Stimulated activated CD4-positive, alpha-beta T cell treated with anti-CD3 and anti-CD28 coated beads, Interleukin-1b, Interleukin-23, amount 100 ng/mL, for 1 hour (primary cell): ENCODE measurements around the gene CA6.
"Not testable (repeated sequence)": the region's sequence is repeated elsewhere in the genome, so short reads cannot be mapped to it uniquely, and the experiment has no call there.

Source experiments
- DNase-seq, 2 donors: peaks; one replicate each; pipeline ENCODE4 v3.0.0-alpha.2; 2020; ENCODE audit warnings: low read depth in 2 of 2

Gene CA6

DNA sequence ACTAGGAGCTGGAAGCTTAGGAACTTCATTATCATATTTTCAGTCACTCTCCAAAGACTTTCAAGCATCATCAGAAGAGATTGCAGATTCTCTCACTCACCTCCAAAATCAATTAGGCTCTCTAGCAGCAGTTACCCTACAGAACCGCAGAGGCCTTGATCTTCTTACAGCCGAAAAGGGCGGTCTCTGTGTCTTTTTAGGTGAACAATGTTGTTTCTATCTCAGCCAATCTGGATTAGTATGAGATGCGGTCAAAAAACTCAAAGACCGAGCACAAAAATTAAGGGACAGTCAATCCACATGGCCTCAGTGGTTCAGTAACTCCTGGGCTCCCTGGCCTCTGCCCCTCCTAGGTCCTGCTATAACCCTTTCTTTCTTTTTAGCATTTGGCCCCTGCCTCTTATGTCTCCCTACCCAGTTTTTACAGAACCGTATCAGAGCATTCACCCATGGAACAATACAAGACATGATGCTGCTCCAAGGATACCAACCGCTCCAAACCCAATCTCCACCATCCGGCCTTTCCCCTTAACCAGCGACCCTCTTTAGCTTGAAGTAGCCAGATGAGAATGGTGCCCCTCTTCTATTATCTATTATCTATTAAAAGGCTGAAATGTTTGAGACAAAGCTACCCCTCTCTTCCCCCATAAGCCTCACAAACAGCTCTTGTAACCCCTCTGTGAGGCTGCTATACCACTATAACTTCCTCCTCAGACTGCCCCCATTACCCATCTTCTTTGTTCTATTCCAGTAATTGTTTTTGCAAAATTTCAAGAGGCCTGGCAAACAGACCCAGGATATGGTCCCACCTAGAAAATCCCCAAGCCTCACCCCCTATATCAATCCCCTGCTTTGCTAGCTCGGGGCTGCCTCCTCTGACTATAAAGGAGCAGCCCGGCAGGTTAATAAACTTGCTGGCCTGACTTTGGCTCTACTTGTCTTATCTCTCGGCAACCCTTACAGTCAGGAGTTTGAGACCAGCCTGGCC is 18.7 kb upstream of the CA6 start:
- DNase-seq = no peak

DNA sequence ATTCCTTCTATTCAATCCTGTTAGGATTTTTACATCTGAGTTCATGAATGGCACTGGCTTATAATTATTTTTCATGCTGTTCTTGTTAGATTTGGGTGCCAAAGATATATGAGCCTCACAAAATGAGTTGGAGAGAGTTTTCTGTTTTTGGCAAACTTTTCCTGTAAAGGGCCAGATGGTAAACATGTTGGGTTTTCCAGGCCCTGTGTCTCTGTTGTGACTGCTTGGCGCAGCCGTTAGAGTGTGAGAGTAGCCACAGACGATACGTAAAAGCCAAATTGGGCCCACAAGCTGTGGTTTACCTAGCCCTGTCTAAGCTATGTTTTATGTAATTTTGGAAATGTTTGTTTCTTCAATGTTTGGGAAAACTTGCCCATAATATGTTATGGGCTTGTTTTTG is 15.6 kb upstream of the CA6 start:
- no peak for DNase-seq

DNA sequence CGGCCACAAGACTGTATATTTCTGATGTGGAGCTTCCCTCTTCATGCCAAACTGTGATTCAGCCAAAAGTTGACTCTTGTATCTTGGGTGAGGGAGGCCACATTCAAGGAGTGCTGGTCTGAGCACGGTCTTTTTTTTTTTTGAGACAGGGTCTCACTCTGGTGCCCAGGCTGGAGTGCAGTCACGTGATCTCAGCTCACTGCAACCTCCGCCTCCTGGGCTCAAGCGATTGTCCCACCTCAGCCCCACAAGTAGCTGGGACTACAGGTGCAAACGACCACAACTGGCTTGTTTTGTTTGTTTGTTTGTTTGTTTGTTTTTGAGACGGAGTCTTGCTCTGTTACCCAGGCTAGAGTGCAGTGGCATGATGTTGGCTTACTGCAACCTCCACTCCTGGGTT is 8.6 kb upstream of the CA6 start:
- not testable (repeated sequence) for DNase-seq

DNA sequence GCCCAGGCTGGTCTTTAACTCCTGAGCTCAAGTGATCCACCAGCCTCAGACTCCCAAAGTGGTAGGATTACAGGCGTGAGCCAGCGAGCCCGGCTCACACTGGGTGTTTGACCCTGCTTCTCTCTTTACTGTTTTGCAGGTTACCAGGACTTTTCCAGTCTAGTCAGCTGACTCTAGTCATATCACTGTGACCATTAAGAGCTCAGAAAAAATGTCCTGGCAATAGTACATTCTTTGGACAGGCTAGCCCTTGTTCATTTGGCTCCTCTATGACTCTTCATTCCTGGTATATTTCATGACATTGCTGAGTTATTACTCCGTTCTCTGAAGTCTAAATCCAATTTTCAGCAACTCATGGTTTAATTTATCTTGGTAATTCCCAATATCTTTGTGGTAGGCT is 8.0 kb upstream of the CA6 start:
- no peak for DNase-seq

DNA sequence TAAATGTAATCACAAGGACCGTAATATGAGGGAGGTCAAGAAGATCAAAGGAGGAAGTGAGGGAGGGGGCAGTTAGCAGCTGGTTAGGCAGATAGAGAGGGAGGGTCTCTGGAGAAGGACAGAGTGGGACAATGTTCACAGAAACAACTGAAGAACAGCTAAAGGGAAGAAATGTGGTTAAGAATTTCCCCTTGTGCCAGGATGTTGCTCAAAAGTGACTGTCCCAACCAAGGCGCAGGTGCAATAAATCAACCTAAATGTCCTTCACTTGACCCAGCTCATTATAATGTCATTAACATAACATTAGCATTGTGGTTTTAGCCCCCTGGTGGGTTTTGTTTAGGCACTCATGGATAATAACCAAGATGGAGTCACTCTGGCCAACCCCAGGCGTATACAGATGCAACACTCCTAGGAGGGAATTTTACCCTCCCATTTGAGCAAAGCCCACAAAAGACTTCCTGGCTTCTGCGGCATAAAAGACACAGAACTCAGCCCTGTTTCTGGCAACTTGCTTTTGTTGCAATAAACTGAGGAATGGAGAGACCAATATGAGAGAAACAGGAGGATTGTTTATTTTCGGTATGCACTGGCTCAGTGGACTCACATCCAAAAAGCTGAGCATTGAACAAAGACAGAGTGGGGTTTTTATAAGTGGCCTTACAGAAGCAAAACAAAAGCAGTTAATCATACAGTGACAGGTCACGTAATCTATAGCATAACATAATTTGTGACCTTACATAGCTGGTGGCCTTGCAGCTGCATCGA is 7.3 kb upstream of the CA6 start:
- DNase-seq = no peak

DNA sequence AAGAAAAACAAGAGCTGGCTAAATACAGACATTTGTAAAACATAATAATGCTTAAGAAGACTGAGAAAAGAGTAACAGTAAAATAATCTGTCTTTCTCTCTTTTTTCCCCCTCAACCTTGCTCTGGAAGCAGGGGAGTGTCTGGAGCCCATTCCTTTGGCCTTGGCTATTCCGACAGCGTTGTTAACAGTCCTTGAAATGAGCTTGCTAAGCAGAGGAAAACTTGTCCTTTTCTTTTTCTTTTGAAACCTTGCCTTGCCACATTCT is 6.7 kb upstream of the CA6 start:
- no peak for DNase-seq

DNA sequence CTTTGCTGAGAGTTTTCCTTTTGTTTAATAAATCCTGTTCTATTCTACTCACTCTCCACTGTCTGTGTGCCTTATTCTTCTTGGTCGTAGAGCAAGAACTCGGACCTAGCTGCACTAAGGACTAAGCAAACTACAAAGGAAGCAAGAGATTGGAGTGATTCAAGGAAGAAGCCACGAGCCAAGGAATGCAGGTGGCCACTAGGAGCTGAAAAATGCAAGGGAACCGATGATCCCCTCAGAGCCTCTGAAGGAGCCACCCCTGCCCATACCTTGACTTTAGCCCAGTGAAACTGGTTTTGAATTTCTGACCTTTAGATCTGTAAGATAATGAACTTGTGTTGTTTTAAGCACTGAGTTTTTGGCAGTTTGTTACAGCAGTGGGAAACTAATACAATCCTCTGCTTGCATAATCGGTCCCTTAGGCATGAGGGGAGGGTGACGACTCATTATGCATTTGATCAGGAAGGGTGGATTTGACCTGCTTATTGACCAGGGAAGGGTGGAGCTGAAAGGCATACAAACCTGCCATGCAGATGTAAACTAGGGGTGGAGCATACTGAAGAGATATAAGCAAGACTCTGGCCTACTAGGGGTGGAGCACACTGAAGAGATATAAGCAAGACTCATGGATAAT is 6.2 kb upstream of the CA6 start:
- no peak for DNase-seq

DNA sequence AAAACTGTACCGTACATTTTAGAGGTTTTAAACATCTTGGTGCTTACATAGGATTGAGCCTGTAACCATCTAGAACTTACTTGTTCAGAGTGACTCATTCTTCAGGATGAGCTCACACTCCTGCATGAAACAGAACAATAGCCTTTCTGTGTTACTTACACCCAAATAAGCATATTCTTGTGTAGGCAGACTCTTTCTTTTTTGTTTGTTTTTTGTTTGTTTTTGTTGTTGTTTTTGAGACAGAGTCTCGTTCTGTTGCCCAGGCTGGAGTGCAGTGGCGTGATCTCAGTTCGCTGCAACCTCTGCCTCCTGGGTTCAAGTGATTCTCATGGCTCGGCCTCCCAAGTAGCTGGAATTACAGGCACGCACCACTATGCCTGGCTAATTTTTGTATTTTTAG is 3.8 kb upstream of the CA6 start:
- no peak for DNase-seq

DNA sequence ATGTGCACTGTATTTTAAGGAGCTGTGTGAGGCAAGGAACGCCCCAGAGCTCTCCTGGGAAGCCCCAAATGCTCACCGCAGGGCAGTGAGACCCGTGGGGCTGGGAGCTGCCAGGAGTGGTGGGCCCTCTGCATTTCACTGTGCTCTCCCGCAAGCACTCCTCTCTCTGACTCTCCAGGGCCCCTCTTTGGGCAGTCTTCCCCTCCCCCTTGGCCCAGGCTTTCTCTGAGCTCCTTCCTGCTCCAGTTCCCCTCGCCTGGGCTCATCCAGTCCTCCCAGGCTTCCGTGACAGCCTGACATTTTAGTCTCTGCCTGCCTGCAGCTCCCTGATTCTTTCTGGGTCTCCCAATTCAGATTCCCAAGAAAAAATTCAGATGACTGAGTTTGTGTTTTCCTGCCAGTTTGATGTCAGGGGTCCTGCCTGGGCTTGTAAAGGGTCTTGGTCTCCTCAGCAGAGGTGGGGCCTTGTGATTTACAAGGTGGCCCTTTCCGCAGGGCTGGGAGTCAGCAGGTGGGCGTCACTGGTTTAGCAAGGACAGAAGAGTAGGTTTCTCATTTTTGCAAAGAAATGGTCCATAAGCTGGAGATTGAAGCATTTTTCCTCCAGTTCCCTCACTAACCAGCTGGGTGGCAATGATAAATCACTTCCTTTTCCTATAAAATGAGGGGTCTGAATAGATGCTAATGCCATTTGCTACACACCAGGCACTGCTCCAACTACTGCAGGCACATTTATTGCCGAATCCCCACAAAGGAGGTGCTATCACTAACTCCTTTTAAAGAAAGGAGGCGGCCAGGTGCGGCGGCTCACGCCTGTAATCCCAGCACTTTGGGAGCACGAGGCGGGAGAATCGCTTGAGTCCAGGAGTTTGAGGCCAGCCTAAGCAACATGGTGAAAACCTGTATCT is 1.9 kb upstream of the CA6 start:
- DNase-seq = no peak

DNA sequence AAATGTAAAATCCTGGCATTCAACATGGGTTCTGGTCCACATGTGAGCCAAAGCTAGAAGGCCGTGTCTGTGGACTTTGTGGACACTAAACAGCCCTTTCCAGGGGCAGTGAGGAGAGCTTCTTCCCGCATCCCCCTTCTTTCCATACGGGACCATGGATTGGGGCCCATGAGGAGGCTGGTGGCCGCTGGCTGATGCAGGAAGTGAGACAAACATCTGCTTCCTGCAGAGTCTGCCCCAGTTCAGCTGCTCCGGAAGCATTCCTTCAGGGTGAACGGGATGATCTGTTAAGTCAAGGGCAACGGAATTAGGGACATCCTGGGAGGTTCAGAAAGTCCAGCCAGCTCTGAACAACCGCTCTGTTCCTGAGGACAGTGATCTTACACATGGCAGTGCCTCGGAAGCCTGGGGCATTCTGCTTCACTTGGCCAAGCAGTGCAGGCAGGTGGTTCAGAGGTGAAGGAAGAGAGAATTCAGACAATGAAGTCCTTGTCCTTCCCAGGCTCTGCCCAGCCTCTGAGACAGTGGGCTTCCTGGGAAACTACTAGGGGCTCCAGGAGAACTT is 1.5 kb downstream of the CA6 start:
- no peak for DNase-seq

DNA sequence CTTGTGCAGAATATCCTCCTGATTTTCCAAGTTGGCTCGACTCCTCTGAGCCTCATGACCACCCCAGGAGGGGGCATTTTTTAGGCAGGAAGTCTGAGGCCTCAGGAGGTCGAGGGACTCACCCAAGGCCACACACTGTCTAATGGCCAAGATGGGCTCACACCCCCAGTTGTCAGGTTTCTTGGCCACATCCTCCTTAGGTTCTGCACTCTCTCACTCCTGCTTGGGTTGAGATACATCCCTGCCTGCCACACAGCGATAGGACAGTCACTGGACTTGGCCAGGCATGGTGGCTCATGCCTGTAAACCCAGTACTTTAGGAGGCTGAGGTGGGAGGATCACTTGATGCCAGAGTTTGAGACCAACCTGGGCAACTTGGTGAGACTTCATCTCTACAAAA is 4.6 kb downstream of the CA6 start:
- no peak for DNase-seq

DNA sequence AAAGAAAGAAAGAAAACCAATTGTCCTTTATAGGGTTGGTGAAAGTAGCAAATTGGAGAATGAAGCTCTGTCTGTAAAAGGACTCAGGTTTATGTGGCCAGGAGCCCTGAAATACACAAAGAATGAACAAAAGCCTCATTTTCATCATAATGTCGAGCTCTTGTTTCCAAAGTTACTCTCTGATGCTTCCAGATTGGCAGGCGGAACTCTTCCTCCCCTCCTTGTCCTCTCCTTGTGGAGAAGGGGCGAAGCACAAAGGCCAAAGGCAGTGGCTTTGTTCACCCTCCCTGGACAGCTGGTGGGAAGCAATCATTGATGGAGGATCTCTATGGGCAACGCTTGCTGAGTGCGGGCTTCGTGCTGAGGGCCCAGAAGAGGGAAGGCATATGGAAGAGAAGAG is 5.6 kb downstream of the CA6 start:
- no peak for DNase-seq

DNA sequence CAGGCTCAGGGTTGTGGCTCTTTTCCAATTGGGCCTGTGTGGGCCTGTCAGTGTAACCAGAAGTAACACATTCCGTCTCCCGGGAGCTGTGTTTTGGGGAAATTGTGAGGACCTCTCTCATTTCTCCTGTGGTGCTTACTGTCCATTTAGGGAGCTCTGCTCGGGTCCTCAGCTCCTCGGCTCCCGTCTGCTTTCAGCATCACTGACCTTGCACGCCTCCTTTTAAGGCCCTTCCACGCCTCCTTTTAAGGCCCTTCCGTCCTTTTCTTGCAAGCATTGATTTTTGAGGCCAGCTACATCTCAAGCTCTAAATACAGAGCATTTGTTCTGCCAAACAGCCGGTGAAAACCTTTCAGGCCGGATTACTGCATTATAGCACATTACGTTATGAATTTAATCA is 9.7 kb downstream of the CA6 start:
- no peak for DNase-seq

DNA sequence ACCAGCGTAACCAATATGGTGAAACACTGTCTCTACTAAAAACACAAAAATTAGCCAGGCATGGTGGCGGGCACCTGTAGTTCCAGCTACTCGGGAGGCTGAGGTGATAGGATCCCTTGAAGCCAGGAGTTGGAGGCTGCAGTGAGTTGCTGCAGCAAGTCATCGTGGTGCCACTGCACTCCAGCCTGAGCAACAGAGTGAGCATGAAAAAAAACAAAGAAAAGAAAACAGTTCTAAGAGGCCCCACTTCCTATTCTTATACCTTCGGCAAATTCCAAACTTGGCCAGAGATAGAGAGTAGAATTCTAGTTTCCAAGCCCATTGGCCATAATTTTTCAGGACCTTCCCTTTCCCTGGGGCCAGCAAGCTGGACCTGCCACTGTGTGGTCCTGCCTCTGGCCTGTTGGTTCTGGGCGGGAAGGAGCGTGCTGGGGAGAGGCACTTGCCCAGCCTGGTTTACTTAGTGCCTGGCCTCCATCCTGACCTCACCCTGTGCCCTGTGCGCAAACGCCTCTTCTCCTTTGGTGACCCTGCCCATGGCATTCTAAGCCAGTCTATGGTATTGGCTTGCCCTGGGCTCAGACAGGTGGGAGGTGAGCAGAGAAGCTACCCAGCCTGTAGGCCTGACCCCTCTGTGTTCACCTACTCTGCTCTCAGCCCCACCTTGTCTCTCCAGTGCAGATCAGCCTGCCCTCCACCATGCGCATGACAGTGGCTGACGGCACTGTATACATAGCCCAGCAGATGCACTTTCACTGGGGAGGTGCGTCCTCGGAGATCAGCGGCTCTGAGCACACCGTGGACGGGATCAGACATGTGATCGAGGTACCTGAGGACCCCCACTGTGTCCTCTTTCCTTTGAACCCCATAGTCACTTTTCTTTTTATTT is 11.0 kb downstream of the CA6 start:
- DNase-seq = no peak

DNA sequence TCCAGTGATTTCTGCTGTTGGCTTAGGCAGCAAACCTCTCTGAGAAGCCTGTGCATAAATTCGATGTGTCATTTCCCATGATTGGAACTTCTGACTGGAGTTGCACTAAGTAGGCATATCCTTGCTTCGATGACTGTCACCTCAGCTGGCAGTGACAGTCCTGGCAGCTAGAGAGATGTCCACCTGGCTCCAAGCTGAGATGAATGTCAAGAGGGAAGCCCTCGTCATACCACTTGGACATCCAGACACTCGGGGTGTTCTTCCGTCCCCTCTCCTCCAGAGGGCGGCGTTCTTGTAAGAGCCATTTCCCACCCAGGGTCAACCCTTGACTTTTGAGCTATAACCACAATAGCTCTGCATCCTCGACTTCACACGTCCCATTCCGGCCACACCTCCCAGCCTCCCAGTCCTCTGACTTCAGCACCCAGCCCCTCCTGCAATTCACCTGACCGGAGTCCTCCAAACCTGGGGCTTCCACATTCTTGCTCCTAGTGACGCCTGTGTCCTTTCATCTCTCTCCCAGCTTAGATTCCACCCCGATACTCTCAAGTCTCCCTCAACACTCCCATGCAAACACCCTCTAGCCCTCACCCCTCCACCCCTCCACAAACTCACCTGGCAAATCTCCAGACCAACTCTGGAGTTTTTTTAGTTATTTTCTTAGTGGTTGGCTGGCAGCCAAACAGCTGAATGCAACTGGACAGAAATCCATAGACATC is 17.3 kb downstream of the CA6 start:
- DNase-seq = no peak

DNA sequence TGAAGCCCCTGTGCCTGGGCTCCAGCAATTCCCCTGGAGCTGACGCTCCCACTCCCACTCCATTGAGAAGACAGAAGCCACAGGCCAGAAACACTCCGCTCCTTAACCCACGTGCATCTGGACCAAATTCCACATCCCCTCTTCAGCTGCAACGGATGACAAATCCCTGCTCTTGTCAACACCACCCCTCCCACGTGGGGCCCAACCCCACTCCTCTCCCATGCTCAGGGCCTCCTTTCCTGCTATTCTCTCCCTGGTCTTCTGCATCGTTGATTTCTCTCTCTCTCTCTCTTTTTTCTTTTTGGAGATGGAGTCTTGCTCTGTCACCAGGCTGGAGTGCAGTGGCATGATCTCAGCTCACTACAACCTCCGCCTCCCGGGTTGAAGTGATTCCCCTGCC is 18.3 kb downstream of the CA6 start:
- no peak for DNase-seq

DNA sequence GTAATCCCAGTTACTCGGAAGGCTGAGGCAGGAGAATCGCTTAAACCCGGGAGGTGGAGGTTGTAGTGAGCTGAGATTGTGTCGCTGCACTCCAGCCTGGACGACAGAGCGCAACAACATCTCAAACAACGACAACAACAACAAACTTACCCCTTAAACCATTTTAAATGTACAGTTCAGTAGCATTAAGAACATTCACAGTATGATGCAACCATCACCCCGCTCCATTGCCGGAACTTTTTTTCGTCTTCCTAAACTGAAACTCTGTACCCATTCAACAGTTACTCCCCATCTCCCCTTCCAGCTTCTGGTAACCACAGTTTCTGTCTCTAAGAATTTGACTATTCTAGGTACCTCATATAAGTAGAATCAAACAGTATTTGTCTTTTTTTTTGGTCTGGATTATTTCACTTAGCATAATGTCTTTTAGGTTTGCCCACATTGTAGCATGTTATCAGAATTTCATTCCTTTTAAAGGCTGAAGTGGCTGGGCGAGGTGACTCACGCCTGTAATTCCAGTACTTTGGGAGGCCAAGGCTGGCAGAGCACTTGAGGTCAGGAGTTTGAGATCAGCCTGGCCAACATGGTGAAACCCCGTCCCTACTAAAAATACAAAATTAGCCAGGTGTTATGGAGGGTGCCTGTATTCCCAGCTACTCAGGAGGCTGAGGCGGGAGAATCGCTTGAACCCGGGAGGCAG is 19.6 kb downstream of the CA6 start:
- DNase-seq = no peak

DNA sequence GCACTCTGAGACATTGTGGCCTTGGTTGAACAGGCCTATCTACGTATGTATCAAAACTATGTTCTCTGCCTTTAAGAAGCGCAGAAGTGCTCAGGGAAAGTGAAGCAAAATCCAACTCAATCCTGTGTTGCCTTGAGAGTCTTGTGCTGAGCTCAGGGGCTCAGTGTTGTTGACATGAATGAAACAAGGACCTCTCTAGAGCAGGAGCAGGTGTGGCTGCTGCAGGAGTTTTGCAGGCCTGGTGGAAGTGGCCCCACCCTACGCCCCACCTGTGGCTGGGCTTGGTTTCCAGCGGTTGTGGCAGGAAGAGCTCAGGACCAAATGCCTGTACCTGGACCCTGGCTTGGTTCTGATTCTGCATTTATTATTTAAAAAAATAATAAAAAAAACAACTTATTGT is 20.9 kb downstream of the CA6 start:
- DNase-seq = no peak

DNA sequence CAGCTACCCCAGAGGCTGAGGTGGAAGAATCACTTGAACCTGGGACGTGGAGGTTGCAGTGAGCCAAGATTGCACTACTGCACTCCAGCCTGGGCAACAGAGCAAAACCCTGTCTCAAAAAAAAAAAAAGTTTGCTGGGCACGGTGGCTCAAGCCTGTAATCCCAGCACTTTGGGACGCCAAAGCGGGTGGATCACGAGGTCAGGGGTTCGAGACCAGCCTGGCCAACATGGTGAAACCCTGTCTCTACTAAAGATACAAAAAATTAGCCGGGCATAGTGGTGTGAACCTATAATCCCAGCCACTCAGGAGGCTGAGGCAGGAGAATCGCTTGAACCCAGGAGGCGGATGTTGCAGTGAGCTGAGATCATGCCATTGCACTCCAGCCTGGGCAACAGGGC is 23.2 kb downstream of the CA6 start:
- not testable (repeated sequence) for DNase-seq
